NCI-H69 (cell line): Measurements from ENCODE around the gene RRP1.
"Not testable (repeated sequence)": the region's sequence is repeated elsewhere in the genome, so short reads cannot be mapped to it uniquely, and the experiment has no call there.

Source experiments
- DNase-seq: peaks from one replicate; lab custom pipeline; 2025; lab: John Stamatoyannopoulos, UW

Gene RRP1

GRCh38 chr21:43836616-43837015 is 47.2 kb downstream of the RRP1 start:
- no peak for DNase-seq

GRCh38 chr21:43840259-43840658 is 50.9 kb downstream of the RRP1 start:
- DNase-seq, result no peak

- no peak for DNase-seq
Measured at GRCh38 chr21:43842742-43843141, 53.4 kb downstream of the RRP1 start.

- DNase-seq, result not testable (repeated sequence)
Measured at GRCh38 chr21:43844906-43845305, 55.5 kb downstream of the RRP1 start.

GRCh38 chr21:43845386-43845785 is 56.0 kb downstream of the RRP1 start:
- no peak for DNase-seq

GRCh38 chr21:43846430-43846829 is 57.1 kb downstream of the RRP1 start:
- no peak for DNase-seq

GRCh38 chr21:43847301-43847700 is 57.9 kb downstream of the RRP1 start:
- no peak for DNase-seq

- DNase-seq, result no peak
Measured at GRCh38 chr21:43848771-43849170, 59.4 kb downstream of the RRP1 start.

GRCh38 chr21:43849532-43850299 is 60.3 kb downstream of the RRP1 start:
- no peak for DNase-seq

GRCh38 chr21:43850728-43851295 is 61.4 kb downstream of the RRP1 start:
- no peak for DNase-seq

GRCh38 chr21:43851593-43851992 is 62.2 kb downstream of the RRP1 start:
- DNase-seq, result peak; percentile 93

GRCh38 chr21:43853851-43854772 is 64.7 kb downstream of the RRP1 start:
- DNase-seq, result no peak
